NK-92 (cell line): ENCODE data around the gene PTGER1.

Source experiments
- DNase-seq: peaks from one replicate; lab custom pipeline; 2025; ENCODE audit not compliant: unreplicated experiment; lab: John Stamatoyannopoulos, UW

The PTGER1 gene

DNA sequence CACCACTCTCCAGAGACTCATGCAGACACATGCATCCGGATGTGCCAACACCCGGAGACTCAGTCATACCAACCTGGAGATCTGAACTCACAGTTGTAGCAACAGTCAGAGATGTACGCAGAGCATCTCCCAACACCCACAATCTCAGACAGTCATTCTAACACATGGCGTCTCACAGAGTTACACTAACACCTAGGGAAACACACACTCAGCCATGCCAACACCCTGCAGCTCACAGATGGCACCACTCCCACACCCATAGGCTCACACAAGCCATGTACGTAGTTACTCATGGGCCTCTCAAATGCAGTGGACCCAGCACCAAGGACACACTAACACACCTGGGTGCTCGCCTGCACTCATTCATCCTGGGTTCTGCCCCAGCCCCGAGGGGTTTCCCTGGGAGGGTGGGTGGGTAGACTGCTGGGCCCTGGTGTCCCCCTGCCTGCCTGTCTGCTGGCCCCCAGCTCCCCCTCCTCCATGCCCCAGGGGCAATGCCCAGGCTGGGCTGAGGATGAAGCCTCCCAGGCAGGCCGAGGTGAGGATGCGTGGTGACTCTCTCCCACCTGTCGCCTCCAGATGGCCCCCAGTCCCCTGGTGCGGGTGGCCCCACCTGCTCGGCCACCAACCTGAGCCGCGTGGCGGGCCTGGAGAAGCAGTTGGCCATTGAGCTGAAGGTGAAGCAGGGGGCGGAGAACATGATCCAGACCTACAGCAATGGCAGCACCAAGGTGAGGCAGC, 32.1 kb downstream of the PTGER1 start:
- DNase-seq, result no peak

DNA sequence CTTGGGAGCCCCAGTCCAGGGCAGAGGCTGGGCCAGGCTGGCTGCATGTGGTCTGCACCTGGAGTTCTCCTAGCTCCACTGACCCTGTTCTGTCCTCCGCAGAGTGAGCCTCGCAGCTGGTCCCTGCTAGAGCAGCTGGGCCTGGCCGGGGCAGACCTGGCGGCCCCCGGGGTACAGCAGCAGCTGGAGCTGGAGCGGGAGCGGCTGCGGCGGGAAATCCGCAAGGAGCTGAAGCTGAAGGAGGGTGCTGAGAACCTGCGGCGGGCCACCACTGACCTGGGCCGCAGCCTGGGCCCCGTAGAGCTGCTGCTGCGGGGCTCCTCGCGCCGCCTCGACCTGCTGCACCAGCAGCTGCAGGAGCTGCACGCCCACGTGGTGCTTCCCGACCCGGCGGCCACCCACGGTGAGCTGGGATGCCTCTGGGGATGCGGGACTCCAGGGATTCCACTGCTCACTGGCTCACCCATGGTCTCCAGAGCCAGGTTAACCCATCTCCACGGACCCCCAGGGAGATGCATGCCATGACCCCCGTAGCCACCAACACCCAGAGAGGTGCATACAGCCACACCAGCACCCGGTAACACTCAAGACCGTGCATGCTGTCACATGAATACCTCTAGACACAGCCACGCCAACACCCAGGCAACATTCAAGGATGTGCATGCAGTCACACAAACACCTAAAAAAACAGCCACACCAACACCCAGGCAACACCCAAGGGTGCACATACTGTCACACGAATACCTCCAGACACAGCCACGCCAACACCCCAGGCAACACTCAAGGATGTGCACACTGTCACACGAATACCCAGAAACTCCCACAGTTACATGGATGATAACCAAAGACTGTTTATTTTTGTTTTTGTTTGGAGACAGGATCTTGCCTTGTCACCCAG, 33.9 kb downstream of the PTGER1 start:
- DNase-seq, result no peak

DNA sequence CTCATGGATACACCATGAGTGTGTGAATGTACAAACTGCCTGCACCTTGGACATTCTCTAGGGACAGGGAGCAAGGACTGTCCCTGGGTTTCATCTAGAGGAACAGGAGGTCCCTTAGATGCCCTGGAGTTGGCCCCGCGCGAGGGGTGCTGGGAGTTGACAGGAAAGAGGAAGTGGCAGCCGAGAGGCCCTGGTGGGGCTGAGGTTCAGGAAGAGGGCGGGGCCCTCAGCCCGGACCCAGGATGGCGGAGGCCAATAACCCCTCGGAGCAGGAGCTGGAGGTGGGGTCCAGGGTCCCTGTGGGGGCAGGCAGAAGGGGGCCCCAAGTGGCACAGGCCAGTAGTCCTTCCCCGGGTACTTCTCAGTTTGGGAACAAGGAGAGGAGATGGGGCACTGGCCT, 35.1 kb downstream of the PTGER1 start:
- DNase-seq, result no peak

DNA sequence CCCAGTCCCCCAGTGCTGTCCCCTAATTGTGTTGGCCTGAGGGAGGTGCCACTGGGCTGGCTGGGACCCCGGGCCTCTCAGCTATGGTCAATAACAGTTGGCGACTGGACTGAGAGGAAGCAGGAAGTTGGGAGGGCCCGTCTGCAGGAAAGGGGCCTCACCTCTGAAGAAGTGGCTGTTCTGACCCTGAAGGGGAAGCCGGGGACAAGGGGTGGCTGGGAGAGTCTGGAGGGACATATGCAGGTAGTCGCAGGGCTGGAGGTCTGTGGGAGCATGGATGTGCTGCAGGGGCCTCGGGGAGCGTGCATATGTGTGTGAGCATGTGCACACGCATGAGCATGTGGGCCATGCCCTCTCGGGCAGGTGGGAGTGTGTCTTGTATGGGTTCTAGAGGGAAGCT, 36.1 kb downstream of the PTGER1 start:
- no peak for DNase-seq

DNA sequence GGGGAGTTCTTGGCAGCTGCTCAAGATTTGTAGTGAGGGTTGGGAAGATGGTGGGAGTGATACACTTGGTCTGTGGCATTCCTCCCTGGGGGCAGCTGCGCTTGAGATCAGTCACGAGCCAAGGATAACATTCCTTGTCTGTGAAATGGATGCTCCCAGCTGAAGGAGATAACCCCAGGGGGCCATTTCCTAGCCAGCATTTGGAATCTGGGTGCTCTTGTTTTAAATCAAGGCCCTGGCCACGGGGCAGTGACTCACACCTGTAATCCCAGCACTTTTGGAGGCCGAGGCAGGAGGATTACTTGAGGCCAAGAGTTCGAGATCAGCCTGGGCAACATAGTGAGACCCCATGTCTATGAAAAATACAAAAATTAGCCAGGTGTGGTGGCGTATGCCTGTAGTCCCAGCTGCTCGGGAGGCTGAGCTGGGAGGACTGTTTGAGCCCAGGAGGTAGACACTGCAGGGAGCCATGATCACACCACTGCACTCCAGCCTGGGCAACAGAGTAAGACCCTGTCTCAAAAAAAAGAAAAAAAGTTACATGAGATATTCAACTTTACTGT, 37.5 kb downstream of the PTGER1 start:
- DNase-seq, result no peak

DNA sequence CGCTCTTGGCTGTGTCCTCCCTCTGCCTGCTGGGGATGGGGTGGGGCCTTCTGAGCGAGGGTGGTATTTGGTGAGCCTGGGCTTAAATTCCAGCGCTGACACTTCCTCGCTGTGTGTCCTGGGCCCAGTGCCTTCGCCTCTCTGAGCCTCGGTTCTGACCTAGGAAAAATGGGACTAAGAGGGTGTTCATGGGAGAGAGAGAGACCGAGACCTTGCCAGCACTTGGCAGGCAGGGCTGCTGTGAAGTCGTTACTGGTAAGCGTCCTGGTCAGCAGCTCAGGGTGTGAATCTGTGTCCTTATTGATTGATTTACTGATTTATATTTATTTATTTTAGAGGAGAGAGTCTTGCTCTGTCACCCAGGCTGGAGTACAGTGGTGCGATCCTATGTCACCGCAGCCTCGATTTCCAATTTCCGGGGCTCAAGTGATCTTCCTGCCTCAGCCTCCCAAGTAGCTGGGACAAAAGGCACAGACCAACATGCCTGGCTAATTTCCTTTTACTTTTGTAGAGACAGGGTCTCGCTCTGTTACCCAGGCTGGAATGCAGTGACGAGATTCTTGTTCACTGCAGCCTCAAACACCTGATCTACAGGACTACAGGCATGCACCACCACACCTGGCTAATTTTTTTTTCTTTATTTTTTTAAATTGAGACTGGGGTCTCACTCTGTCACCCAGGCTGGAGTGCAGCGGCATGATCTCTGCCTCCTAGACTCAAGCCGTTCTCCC, 39.7 kb downstream of the PTGER1 start:
- no peak for DNase-seq

DNA sequence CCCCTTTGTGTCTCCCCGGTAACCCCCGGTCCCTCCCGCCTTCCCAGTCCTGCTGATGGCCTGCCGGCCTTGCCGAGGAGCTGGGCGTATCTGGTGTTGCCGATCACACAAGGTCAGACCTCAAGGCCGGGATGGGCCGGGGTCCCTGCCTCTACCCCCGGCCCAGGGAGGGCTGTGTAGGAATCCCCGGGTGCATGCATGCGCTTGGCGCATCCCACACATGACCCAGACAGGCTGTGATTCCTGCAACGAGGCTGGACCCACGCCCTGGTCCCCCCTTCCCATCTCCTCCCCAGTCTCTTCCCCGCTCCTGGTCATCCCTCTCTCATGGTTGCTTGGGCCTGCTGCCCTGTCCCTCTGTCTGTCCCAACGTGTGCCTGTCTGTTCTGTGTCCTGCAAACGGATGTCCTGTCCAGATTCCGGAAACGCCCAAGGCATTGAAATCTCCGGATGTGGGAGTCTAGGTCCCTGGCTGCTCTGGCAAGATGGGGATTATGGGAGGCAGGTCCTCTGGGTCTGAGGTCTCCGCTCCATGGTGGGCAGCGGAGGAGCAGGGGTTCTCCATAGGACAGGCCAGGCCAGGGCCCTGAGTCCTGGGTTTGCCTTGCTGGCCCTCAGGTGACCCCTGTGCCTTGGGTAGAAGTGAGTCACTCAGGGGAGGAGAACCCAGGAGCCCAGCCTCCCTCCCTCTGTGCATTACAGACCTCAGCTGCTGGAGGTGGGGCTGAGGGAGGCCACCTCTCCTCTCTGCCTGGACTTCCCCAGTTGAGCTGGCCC, 40.4 kb downstream of the PTGER1 start:
- DNase-seq, result no peak

DNA sequence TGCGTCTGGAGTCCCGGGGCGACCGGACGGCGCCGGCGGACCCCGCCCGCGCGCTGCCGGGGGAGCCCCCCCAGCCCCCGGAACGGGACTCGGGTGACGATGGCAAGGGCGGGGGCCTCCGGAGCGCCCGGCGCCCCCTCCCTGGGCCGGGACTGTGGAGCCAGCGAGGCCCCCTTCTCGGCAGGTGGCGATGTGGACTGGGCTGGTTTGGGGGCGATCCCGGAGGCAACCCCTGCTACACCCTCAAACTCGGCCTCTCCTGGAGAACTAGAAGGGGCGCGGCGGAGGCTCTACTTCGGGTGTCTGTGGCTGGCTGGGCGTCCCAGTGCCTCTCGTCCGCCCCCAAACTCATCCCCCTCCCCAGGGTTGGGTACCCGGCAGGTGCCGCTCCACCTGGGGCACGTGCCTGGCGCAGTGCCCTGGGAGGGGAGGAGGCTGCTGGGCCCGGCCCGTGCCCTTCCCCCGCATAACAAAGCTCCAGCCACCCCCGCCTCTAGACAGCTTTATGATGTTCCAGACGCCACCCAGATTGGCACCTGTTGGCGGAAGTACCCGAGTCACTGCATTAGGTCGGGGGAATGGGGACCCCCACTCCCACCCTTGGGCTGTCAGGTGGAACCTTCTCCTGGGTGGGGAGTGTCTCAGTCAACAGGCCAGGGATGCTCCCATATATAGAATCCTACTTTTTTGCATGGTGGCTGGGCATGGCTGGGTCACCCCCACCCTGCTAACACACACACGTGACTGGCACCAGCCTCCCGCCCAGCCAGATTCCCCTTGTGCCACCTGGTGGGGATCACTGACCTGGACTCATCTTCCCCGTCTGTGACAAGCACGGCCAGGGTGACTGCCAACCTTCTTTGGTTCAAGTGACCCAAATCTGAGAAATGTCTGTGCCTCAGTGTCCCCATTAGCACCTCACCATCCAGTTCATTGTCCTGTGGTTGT, 41.3 kb downstream of the PTGER1 start:
- DNase-seq, result no peak

DNA sequence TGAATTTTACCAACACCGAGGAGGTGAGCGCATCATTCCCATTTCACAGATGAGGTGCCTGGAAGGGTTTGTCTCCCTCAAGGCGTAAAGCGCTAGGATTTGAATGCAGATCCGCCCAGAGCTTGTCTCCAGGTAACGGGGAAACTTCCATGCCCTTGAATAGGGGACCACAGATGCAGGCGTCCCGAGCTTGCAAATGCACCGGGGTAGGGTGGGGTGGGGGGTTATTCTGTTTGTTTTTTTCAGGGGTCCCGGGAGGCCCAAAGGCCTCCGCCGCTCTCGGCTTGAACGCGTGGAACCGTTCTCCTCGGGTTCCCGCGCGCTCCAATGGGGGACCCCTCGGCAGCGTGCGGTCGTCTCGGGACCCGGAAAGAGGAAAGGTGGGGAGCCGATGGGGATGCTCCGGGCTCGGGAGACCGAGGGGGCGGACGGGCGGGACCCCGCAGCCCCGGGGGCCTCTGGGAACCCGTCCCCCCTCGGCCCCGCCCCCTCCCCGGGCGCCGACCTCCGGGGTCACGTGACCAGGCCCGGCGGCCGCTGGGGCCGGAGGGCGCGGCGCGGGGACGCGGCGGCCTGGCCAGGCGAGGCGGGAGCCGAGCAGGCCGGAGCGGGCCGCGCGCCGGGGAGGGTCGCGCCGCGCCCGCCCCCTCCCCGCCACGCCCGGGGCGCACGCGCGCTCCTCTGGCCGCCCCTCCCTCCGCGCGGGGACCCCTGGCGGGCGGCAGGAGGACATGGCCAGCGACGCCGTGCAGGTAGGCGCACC, 42.2 kb downstream of the PTGER1 start, which contains the start of gene PKN1:
Gene PKN1, plus strand, starts transcription at position 516 of the 763 bp plus-strand sequence. Its CDS starts 216 bp downstream, at position 732.
- no peak for DNase-seq

DNA sequence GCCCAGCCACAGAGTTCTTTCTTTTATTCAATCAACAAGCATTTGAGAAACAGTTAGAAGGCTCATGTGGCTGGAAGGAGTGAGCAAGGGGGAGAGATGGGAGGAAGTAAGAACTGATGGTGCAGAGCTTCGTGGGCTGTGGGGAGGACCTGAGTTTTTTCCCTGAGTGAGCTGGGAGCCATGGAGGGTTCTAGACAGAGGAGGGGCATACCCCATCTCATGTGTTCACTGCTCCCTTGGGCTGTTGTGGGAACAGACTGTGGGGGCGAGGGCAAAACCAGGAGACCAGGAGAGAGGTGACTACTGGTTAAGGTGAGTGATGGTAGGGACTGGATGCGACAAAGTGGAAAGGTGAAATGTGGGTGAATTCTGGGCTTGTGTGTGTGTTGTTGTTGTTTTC, 44.4 kb downstream of the PTGER1 start:
- DNase-seq, result no peak

DNA sequence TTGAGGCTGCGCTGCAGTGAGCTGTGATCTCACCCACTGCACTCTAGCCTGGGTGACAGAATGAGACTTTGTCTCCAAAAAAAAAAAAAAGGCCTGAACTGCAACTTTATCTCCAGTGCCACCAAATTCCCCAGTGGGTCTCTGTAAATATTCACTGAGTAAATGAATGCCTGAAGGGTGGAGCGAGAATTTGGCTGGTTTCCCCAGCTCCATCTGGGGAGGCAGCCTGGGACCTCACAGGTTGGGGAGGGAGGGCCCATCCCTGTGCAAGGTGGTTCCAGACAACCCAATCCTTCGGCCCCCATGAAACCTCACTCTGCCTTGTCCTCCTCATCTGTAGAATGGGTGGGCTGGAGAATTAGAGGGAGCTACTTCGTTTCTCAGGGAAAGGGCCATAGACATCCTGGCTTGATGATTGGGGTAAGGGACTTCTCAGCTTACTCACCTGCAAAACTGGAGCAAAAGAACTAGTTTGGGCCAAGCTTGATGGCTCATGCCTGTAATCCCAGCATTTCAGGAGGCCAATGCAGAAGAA, 46.2 kb downstream of the PTGER1 start:
- DNase-seq, result no peak

DNA sequence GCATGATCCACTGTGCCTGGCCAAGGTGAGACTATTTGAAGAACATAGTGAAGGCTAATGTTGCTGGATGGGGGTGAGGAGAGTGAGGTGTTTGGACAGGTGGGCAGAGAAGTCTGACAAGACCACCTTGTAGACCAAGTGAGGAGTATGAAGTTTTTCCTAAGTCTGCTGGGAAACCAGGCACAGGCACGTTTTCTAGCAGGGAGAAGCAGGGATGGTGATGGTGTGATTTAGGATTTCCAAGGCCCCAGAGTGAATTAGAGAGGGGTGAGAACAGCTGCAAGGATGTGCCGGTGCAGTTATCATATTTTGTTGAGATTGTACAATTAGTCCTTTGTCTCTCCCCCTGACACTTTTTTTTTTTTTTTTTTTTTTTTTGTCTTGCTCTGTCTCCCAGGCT, 47.7 kb downstream of the PTGER1 start:
- DNase-seq, result no peak

DNA sequence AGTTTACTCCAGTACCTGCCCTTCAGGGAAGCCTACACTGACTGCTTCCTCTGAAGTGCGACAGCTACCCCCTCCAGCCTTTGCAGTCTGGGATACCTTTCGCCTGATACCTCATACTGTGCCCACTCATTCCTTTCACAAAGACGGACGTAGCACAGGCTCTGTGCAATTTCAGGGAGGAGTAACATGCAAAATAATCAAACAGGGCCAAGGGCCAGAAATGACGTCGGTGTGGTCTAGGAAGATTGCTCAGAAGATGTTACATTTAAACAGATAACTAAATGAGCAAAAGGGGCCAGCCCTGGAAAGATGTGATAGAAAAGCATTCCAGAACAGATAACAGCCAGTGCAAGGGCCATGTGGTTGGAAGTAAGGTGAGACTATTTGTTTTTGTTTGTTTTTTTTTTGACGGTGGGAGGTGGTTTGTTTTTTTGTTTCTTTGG, 49.4 kb downstream of the PTGER1 start:
- DNase-seq, result no peak
